Inflammatory macrophage treated with lipopolysaccharide for 4 hours (primary cell): Measurements from ENCODE around the gene DNAI1.
"Not testable (repeated sequence)": the region's sequence is repeated elsewhere in the genome, so short reads cannot be mapped to it uniquely, and the experiment has no call there.

ENCODE experiments used
- DNase-seq: peaks from one replicate; pipeline ENCODE4 v3.0.0-alpha.2; 2020

The DNAI1 gene

DNA sequence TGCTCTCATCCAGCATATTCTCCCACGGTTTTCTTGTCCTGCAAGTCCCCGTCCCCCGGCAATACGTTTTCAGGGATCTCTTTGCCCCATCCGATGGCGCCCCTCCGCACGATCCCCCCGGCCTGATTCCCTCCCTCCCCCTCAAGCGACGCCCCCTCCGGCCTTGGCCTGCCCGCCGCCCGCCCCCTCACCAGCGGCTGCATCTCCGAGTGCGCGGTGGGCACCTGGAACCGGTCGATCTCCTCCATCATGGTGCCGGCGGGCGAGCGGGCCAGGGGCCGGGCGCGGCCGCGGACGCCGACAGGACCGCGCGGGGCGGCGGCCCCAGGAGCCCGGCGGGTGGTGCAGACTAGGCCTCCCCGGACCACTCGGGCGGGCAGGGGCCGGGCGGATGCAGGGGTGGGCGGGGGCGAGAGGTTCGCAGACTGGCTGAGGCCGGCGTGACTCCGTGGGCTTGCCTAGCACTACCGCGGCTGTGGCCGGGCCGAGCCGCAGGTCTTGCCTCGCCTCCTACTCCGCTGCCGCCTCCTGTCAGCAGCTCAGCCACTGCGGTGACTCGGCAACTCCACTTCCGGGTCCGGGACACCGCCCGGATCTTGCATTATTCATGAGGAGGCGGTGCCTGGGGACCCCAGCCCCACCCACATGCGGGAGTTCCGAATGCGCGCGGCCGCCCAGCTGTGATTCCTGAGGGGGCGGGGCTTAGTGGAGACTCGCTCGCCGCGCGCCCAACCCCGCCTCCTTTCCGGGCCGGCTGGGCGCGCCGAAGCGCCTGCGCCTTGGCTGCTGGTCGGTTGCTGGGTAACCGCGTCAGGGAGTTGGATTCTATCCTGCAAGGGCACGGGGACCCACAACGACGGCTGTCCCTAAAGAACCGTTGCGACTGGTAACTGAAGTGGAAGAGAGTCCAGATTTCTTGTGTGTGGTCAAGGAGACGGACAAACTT is at the start of gene DNAI1, which contains the start of gene FAM219A:
Gene DNAI1 (plus strand): TSS at position 793 of the 946 bp plus-strand sequence. CDS start 201 bp downstream, outside the sequence.
Gene FAM219A (minus strand): TSS at position 558 of the 946 bp plus-strand sequence. CDS start 307 bp downstream, at position 251.
- DNase-seq = peak; percentile 99

GRCh38 chr9:34409154-34409553 is 49.5 kb upstream of the DNAI1 start:
- no peak for DNase-seq

DNA sequence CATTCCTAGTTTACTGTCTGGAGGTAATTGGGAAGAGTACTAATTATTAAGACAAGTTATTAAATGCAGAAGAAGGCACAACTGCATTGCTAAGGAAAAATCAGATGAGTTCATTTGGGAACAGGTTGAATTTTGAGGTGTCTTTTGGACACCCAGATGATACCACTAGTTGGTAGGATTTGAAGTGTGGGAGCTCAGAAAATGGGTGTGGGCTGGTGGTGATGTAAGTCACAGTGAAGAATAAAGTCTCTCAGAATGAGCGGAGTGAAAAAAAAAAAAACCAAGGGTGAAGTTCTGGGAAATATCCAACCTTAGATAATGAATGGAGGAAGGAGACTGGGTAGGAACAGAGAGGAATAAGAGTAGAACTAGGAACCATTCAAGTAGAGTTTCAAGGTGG is 46.3 kb upstream of the DNAI1 start:
- no peak for DNase-seq

DNA sequence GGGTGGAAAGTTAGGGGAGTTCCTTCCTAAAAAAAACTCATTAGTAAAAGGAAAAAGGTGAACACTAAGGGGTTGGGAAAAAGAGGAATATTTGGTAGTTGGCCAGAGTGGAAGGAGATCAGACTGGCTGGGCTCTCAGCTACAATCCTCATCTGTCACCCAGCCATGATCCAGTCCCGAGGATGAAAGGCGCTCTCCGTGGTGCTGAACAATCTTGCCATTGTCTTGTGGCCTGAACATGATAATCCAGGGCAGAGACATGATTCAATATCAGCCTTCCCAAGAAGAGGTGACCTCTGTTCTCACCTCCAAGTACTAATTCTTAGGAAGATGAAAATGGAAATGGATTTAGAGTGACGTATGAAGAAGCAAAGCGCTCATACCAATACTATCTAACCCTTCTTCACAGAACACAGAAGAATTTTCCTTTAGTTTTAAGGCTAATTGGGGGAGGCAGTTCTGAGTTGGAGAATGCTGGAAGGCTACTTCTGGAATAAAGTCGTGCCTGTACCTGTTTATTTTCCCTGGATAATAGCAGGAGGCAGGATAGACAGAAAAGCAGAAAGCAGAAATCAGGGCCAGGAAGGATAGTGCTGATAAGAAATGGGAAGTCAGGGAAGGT is 45.3 kb upstream of the DNAI1 start:
- no peak for DNase-seq

- DNase-seq = no peak
Observed at GRCh38 chr9:34417734-34418133, 40.9 kb upstream of the DNAI1 start.

DNA sequence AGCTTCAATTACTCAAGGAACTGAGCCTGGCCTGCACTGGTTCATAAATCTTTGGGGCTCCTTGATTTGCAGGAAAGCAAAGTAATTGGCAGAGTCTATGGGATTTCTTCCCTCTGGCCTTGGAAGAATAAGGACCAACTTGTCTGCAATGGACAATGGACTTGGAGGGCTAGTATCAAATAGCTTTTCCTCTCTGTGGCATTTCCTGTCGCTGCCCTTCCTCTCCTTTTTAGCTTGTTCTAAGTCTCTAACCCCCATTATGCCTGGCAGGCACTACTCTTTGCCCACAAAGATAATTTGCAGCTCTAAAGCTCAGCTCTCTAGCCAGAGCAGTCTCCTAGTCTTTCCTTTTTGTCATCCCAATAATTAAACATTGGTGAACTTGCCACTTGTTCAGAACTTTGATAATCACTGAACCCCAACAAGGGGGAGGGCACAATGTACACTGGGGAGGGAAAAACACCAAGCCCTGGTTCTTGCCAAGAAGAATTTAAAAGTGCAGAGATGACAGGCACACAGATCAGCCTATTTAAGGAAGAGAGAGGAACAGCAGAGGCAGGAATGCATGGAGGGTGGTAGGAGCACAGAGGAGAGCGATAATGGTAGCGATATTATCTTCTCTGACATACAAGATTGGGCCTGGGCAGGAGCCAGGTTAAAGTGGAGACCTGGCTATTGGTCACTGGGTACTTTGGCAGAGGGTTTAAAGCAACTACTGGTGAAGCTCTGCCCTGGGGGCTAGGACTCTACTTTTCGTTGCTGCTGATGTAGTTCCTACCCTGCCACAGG is 38.7 kb upstream of the DNAI1 start:
- no peak for DNase-seq

GRCh38 chr9:34426347-34427074 is 32.1 kb upstream of the DNAI1 start:
- DNase-seq = no peak

DNA sequence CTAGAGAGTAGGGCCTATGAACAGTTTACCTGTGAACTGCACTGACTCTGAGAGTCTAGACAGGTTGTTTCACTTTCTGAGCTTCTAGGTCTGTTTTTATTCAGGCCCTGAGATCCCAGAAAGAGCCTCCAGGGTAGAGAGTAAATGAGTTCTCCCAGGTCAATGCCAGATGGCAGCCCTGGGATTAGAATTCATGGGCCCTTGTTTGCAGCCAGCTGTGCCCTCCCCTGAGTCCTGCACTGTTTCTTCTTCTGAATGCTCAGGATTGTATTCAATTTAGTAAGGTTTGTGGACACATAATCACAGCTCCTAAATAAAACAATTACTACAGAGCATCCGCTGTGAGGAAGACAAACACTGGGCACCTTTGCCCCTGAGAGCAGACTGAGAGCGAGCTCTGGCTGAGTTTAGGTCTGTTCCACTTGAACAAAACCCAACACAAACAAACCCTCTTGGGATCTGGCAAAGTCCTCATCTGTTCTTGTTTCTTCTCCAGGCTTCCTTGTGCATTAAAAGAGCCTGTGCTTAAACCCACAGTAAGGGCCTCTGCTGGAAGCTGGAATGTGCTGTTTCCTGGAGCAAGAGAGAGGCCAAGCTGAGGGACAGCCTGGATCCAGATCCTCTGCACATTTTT is 30.2 kb upstream of the DNAI1 start:
- DNase-seq = no peak

DNA sequence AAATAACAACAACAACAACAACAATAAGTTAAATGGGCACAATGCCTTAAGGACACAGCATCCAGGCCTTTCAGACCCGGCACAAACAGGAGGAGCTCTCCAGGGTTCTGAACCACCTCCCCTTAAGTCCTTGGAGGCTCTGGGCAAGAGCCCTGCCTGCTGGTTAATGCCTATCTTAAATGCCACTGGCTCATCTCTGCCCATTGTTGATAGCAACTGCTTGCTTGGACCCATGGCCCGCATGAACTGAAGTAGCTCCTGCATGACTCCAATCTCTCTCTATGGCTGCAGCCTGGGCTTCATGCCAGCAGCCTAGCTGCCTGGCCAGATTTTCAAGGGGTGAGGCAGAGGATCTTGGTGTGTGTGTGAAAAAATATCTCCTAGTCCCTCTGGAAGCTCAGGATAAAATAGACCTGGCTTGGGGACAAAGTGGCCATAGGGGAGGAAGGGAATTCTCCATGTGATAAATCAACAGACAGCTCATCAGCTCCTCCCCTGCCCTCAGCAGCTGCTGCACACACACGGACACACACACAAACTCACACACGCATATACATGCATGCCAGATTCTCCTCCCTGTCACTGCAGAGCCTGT is 27.7 kb upstream of the DNAI1 start:
- DNase-seq = peak; percentile 7

DNA sequence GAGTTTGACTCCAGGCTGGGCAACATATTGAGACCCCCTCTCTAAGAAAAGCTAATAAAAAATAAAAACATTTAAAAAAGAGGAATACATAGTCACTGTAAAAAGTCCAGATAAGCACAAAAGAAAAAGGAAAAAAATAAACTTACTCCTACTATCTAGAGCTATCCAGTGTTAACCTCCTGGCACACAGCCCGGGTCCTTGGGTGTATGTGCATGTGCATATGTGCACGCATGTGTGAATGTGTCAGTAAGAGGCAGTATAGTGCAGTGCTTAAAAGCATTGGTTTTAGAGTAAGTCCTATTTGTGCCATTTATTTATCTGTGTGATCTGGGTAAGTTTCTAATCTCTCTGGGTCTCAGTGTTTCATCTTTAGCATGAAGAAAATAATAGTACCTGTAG is 26.9 kb upstream of the DNAI1 start:
- DNase-seq = no peak

DNA sequence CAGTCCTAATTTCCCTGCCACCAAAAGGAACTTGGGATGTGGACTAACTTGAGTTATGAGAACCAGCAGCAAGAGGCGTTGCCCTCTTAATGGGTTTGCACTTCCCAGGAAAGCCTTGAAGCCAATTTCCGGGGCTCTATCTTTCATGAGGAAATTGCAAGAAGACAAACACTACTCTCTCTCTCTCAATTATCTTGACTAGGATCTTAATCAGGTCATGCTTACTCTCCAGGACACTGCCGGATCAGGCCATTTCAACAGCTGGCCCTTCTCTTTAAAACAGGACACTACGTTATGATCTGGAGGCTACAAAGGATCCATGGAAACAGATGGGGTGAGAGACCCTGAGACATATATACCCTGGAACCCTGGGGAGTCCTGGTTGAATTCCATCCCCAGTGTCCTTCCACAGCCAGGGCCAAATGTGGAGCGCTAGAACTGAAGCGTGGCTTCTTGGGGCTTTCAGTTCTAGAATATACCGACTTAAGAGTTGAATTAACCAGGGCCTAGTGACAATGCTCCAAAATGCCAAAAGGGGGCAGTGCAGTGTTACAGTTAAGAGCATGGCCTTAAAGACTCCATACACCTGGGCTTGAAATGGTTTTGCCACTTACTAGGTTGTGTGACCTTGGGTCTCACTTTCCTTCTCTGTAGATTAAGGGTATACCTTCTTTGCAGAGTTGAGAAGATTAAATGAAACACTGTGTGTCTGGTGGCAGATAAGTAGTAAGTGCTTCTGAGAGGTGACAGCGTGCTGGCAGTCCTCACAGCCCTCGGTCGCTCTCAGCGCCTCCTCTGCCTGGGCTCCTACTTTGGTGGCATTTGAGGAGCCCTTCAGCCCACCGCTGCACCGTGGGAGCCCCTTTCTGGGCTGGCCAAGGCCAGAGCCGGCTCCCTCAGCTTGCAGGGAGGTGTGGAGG is 21.3 kb upstream of the DNAI1 start:
- peak; percentile 68 for DNase-seq

DNA sequence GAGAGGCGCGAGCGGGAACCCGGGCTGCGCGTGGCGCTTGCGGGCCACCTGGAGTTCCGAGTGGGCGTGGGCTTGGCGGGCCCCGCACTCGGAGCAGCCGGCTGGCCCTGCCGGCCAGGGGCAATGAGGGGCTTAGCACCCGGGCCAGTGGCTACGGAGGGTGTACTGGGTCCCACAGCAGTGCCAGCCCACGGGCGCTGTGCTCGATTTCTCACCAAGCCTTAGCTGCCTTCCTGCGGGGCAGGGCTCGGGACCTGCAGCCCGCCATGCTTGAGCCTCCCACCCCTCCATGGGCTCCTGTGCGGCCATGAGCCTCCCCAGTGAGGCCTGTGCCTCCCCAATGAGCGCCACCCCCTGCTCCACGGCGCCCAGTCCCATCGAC is 20.7 kb upstream of the DNAI1 start:
- not testable (repeated sequence) for DNase-seq

- not testable (repeated sequence) for DNase-seq
Observed at GRCh38 chr9:34438465-34438864, 20.1 kb upstream of the DNAI1 start.

DNA sequence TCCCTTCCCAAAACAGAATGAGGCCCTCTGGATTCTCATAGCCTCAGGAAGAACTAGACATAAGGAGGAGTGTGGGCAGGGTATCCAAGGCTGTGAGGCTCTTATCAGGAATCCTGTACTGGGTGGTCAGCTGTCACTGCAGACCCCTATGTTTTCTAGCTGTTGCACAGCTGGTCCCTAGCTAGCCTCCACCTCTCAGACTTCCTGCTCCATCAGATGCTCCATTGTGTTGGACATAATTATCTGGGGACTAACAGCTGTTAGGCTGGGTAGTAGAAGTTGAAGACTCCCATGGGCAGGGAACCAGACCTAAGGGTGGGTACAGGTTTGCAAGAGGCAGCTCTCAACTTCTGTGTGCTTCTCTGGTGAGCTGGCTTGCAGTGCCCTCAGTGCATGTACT is 18.6 kb upstream of the DNAI1 start:
- DNase-seq = no peak

- DNase-seq = no peak
Observed at GRCh38 chr9:34442770-34443169, 15.8 kb upstream of the DNAI1 start.

DNA sequence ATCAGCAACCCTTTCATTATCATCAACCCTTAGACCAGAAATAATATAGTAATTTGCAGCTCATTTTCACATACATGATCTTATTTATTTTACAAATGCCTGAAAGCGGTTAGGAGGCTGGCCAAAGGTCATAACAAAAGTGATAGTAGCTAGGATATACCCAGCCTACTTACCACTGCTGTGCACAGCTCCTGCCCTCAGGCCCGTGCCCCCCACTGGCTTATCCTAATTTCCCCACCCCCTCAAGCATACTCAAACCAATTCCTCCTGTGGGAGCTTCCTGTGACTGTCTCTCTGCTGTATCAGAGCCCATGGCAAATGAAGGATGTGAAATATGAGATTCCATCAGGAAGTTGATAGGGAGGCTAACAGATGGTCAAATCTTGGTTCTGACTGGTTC is 15.1 kb upstream of the DNAI1 start:
- no peak for DNase-seq

DNA sequence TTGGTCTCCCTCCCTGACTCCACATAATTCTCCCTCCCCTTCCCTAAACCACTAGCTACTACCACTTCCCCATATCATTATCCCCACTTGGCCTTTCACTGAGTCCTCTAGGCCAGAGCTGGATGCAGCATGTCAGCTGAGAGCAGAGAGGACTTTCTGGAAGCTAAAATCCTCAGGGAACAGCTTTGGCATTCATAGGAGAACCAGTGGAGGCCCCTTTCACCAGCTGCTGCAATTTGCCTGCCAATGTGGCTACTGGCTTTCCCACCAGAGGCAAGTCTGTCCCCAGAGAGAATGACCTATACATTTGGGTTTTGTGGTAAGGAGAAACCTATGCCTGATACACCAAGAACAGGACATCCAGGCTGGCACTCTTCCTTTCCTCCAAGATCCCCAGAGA is 14.6 kb upstream of the DNAI1 start:
- no peak for DNase-seq

DNA sequence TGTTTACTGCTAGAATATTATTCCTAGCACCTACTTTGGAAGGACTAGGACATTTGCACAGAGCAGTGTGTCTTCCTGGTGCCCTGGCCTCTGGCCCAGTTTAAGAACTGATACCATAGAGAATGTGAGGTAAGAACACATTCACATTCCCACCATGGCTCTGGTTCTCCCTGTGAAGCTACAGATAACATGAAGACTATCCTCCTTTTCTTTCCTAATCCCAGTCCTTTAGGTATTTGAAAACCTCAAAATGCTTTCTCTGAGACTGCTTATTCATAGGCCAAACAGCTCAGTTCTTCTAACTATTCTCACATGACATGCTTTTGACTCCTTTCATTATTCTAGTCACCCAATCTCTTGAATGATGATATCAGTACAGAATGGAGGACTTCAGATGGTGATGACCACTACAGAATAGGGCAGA is 12.1 kb upstream of the DNAI1 start:
- DNase-seq = no peak

GRCh38 chr9:34446951-34447350 is 11.7 kb upstream of the DNAI1 start:
- no peak for DNase-seq

GRCh38 chr9:34450644-34451043 is 8.0 kb upstream of the DNAI1 start:
- no peak for DNase-seq

DNA sequence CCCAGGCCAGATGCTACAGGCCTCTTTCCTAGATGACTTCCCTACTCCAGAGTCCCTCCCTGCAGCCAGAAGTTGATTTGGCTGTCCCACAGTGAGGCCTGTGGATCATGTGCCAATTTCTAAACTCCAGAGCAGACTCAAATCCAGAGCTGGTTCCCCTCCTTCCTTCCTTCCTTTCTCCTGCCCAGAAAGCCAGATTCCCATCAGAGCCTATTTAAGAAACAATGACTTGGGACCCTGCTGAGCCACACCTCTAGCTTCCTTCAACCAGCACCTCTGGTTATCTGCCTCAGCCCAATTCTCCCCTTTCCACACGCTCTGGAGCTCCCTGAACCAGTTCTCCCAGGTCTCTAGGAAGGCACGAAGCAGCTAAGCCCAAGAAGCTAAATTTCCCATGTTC is 7.5 kb upstream of the DNAI1 start:
- DNase-seq = no peak
